ENCODE measurements around the gene ALG3. TPM values are rescaled to one million over a fixed set of nuclear protein-coding genes. Genes with fewer than 3 reads are reported as not detected.

Gene ALG3
- total RNA-seq, 3 donors from 2014 or later (not counting 1 experiment from before 2014, with no cell fraction given): 18.4 to 21.8 (median 20.4) TPM

DNA sequence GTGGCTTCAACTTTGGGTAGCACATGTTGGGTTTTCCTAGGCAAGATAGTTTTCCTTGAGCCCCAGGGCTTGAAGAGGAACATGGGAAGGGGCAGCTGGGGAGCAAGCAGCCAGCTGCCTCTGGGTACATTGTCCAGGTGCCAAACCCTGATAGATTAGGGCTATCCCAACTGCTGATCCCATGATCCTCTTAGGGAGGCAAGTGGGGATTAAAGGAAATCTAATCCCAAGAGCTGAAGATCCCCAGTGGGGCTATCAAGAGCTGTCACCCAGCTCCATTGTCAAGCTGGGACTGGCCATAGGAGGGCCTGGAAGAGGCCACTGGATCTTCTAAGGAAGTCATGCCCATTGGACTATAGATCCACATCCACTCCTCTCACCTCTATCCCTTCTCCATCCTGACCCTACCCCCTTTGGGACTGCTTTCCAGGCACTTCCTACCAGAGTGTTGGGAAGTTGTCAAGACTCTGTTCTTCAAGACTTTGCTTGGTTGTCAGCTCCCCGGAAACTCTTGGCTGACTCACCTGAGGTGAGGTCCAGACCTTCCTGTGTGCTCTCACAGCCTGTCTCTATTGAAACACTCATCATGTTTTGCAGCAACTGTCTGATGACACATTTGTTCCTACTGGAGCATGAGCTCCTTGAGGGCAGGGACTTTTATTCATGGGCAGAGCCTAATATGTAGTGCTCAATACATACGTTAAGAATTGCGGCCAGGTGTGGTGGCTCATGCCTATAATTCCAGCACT is 6.7 kb upstream of the ALG3 start:
- Mint-ChIP-seq H3K9me3 (no peaks in the 10 kb centered on the region), H3K27ac (no peak overlapping the region), H3K4me3 (no peak overlapping the region), H3K36me3 (no peaks in the 10 kb centered on the region), H3K4me1 (peaks cover 4 to 10% of the 10 kb centered on the region in 2 donors), H3K27me3 (ENCODE audit: low read depth in 2 of 2) (peaks cover 0 to 5% of the 10 kb centered on the region in 2 donors)
- DNase-seq (no peak), ATAC-seq (no peak)
- Histone ChIP-seq H3K27me3 (ENCODE audit: control insufficient read depth, insufficient read depth, low read length) (peaks cover 3% of the 10 kb centered on the region), H3K27ac (ENCODE audit: low read length) (no peak overlapping the region), H3K4me1 (ENCODE audit: control insufficient read depth, insufficient read depth, low read length) (peaks cover 6% of the 10 kb centered on the region), H3K4me3 (ENCODE audit: low read length) (no peak overlapping the region), H3K9me3 (ENCODE audit: control insufficient read depth, insufficient read depth, low read length) (no peaks in the 10 kb centered on the region), H3K36me3 (ENCODE audit: control insufficient read depth, insufficient read depth, low read length) (no peaks in the 10 kb centered on the region)
- TF ChIP-seq, protein P1, sequence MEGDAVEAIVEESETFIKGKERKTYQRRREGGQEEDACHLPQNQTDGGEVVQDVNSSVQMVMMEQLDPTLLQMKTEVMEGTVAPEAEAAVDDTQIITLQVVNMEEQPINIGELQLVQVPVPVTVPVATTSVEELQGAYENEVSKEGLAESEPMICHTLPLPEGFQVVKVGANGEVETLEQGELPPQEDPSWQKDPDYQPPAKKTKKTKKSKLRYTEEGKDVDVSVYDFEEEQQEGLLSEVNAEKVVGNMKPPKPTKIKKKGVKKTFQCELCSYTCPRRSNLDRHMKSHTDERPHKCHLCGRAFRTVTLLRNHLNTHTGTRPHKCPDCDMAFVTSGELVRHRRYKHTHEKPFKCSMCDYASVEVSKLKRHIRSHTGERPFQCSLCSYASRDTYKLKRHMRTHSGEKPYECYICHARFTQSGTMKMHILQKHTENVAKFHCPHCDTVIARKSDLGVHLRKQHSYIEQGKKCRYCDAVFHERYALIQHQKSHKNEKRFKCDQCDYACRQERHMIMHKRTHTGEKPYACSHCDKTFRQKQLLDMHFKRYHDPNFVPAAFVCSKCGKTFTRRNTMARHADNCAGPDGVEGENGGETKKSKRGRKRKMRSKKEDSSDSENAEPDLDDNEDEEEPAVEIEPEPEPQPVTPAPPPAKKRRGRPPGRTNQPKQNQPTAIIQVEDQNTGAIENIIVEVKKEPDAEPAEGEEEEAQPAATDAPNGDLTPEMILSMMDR (IDR thresholded peaks at IDR 0.05): no peak
- 96% methylated on average over 3 of the region's 3 CpGs for WGBS (ENCODE audit: insufficient coverage)
- intact Hi-C loops (cut with micrococcal nuclease): no loop called here

DNA sequence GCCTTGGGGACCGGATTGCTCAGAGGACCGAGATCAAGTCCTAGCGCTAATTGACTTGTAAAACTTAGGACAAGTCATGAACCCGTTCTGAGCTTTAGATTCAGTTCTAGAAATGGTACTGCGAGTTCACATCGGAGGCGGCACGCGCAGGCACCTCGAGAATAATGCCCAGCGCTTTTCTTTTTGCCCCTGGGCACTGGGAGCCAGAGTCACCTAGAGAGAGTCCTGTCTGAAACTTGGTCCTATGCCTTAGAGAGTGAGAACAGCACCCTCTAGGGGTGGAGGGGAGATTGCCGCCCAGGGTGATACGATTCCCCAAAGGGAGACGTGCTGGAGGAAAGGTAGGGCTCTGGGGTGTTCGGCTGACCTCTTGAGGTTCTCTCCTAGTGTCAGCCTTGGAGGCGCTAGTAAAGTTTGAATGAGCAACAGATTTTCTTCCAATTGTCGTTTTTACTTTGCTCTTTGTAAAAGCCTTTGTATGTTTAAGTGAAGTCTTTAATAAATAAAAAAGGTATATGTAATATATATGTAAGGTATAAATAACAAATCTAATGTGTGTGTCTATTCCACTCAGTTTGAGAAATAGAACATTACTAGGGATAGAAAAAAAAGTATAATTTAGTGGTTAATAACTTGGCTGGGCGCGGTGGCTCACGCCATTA is 1.5 kb upstream of the ALG3 start:
- intact Hi-C loops (cut with micrococcal nuclease): loop anchor here (1.0 kb wide), 2 partner anchors 23 to 49 kb away; partner anchors contain the start of gene PSMD2

DNA sequence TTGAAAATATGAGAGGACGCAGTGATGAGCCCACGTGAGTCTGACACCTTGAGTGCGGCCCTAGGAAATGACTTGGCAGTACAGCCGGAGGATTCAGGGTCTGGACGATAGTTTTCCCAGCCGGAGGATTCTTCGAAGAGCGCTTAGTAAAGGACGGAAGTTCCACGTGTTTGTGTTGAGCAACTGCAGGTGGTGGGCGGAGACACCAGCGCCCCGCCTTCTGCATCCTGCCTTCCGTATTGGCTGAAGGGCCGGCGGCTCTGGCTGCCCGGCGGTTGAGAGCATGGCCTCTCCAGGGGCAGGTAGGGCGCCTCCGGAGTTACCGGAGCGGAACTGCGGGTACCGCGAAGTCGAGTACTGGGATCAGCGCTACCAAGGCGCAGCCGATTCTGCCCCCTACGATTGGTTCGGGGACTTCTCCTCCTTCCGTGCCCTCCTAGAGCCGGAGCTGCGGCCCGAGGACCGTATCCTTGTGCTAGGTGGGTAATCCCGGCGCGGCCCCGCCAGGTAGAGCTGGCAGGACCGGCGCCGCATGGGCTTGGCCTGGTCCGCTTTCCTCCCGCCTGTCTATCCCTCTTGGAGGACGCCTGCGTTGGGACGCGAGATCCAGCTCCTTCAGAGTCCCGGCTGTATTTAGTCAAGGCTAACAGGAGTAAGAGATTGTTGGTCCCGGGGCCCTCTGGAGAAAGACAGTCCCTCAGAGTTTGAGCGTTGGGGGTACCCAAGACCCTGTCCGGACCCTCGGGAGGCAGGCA is 827 bp upstream of the ALG3 start, which contains the start of gene EEF1AKMT4:
Gene EEF1AKMT4 (plus strand): TSS at position 261 of the 755 bp plus-strand sequence. CDS start 23 bp downstream, at position 284.
- Mint-ChIP-seq H3K36me3 (peaks cover 8% of the 10 kb centered on the region), H3K9me3 (no peaks in the 10 kb centered on the region), H3K27me3 (ENCODE audit: low read depth in 2 of 2) (no peaks in the 10 kb centered on the region), H3K4me1 (peaks cover 21 to 23% of the 10 kb centered on the region in 2 donors), H3K4me3 (peak within 1 kb of the TSS; percentile 100), H3K27ac (peak within 1 kb of the TSS; percentile 94 to 99)
- ATAC-seq: peak; percentile 86 to 92 (median 88)
- TF ChIP-seq, protein P1 (IDR thresholded peaks at IDR 0.05): no peak
- intact Hi-C loops (cut with micrococcal nuclease): loop anchor here (1.0 to 10.0 kb wide), 7 partner anchors 22 to 355 kb away; partner anchors contain the start of genes AP2M1, EIF2B5 and PSMD2
- under 1% methylated on average over 54 of the region's 54 CpGs for WGBS (ENCODE audit: insufficient coverage)
- H3K4me1 ChIP-seq (ENCODE audit: control insufficient read depth, insufficient read depth, low read length): peaks cover 20% of the 10 kb centered on the region
- H3K4me3 ChIP-seq (ENCODE audit: low read length): peak within 1 kb of the TSS; percentile 76
- H3K27me3 ChIP-seq (ENCODE audit: control insufficient read depth, insufficient read depth, low read length): no peaks in the 10 kb centered on the region
- DNase-seq: peak; percentile 93 to 98
- H3K36me3 ChIP-seq (ENCODE audit: control insufficient read depth, insufficient read depth, low read length): peaks cover 11% of the 10 kb centered on the region
- H3K9me3 ChIP-seq (ENCODE audit: control insufficient read depth, insufficient read depth, low read length): no peaks in the 10 kb centered on the region
- H3K27ac ChIP-seq (ENCODE audit: low read length): peak within 1 kb of the TSS; percentile 62

More for the DNA sequence above, 1.5 kb upstream of the ALG3 start:
- Histone ChIP-seq H3K27me3 (ENCODE audit: control insufficient read depth, insufficient read depth, low read length) (no peaks in the 10 kb centered on the region), H3K27ac (ENCODE audit: low read length) (peak overlapping the region; percentile 22), H3K36me3 (ENCODE audit: control insufficient read depth, insufficient read depth, low read length) (peaks cover 4% of the 10 kb centered on the region), H3K4me3 (ENCODE audit: low read length) (peak overlapping the region; percentile 76), H3K4me1 (ENCODE audit: control insufficient read depth, insufficient read depth, low read length) (peaks cover 20% of the 10 kb centered on the region), H3K9me3 (ENCODE audit: control insufficient read depth, insufficient read depth, low read length) (no peaks in the 10 kb centered on the region)
- no peaks in the 10 kb centered on the region for H3K27me3 Mint-ChIP-seq (ENCODE audit: low read depth in 2 of 2)
- H3K4me1 Mint-ChIP-seq: peaks cover 17 to 21% of the 10 kb centered on the region in 2 donors
- peak overlapping the region; percentile 94 to 99 for H3K27ac Mint-ChIP-seq
- peak overlapping the region; percentile 100 for H3K4me3 Mint-ChIP-seq
- TF ChIP-seq, protein P1 (IDR thresholded peaks at IDR 0.05): peak; percentile 93
- DNase-seq (peak; percentile 82 to 93), ATAC-seq (peak; percentile 63 to 82 (median 64))
- 7% methylated on average over 17 of the region's 20 CpGs for WGBS (ENCODE audit: insufficient coverage)
- peaks cover under 1% of the 10 kb centered on the region for H3K36me3 Mint-ChIP-seq
- no peaks in the 10 kb centered on the region for H3K9me3 Mint-ChIP-seq
